Activated CD8-positive, alpha-beta T cell treated with anti-CD3 and anti-CD28 coated beads for 36 hours (primary cell): ENCODE measurements around the gene GRID2. TPM values are rescaled to one million over a fixed set of nuclear protein-coding genes. Genes with fewer than 3 reads are reported as not detected.

ENCODE experiments used
- ATAC-seq: fragments of 200-7000 bp; cut with Tn5 transposase; one replicate; pipeline ENCODE4 v1.10.0; 2021; ENCODE audit warnings: mild to moderate bottlenecking, moderate library complexity
- CTCF ChIA-PET: fragments of 350-600 bp; sonication (Branson Sonifier 250); formaldehyde crosslinking; loops from one replicate; lab custom pipeline; 2021; ENCODE audit warnings: antibody characterized with exemption; lab: Charles Lee
- POLR2A ChIA-PET: fragments of 350-600 bp; sonication (Branson Sonifier 250); formaldehyde crosslinking; loops from one replicate; lab custom pipeline; 2021; ENCODE audit warnings: antibody characterized with exemption; lab: Charles Lee
- DNase-seq: peaks from one replicate; pipeline ENCODE4 v3.0.0-alpha.2; 2020
- H3K27ac Mint-ChIP-seq: one replicate; pipeline ENCODE4 v1.8.0; 2021; ENCODE audit warnings: mild to moderate bottlenecking, mixed read lengths
- H3K27me3 Mint-ChIP-seq: one replicate; pipeline ENCODE4 v1.8.0; 2021; ENCODE audit warnings: mixed read lengths
- H3K36me3 Mint-ChIP-seq: one replicate; pipeline ENCODE4 v1.8.0; 2021; ENCODE audit warnings: low read depth, mixed read lengths
- H3K4me1 Mint-ChIP-seq: one replicate; pipeline ENCODE4 v1.8.0; 2021; ENCODE audit warnings: low read depth, mixed read lengths
- H3K4me3 Mint-ChIP-seq: one replicate; pipeline ENCODE4 v1.8.0; 2021; ENCODE audit warnings: mild to moderate bottlenecking, moderate library complexity, mixed read lengths
- H3K9me3 Mint-ChIP-seq: one replicate; pipeline ENCODE4 v1.8.0; 2021; ENCODE audit warnings: mixed read lengths
- intact Hi-C: fragments of 100-400 bp; cut with micrococcal nuclease; formaldehyde crosslinking; loops from one replicate; pipeline ENCODE4 v1.10.0; 2022
- total RNA-seq, 2 experiments: library from RNA; stranded (reverse); gene quantifications; one replicate each; pipeline ENCODE4 v1.2.3, GENCODE V29; 2021
- TF ChIP-seq, protein P1 (sequence below): fragments of 200-600 bp; IDR thresholded peaks from one replicate; pipeline ENCODE4 v1.8.0; 2022; ENCODE audit warnings: antibody characterized with exemption, mild to moderate bottlenecking

GRID2 gene
- total RNA-seq, 2 experiments from 2014 or later, result not detected

GRCh38 chr4:93431371-93431770 lies 1127.6 kb downstream of the GRID2 start:
- ChIA-PET CTCF (no interaction called here), POLR2A (no interaction called here)
- intact Hi-C loops, result no loop called here
- ATAC-seq, result no peak
- no peak for DNase-seq
- no peaks in the 10 kb centered on the region for H3K9me3 Mint-ChIP-seq
- no peak overlapping the region for H3K4me3 Mint-ChIP-seq
- H3K27me3 Mint-ChIP-seq, result no peaks in the 10 kb centered on the region
- TF ChIP-seq, protein P1, sequence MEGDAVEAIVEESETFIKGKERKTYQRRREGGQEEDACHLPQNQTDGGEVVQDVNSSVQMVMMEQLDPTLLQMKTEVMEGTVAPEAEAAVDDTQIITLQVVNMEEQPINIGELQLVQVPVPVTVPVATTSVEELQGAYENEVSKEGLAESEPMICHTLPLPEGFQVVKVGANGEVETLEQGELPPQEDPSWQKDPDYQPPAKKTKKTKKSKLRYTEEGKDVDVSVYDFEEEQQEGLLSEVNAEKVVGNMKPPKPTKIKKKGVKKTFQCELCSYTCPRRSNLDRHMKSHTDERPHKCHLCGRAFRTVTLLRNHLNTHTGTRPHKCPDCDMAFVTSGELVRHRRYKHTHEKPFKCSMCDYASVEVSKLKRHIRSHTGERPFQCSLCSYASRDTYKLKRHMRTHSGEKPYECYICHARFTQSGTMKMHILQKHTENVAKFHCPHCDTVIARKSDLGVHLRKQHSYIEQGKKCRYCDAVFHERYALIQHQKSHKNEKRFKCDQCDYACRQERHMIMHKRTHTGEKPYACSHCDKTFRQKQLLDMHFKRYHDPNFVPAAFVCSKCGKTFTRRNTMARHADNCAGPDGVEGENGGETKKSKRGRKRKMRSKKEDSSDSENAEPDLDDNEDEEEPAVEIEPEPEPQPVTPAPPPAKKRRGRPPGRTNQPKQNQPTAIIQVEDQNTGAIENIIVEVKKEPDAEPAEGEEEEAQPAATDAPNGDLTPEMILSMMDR, result no peak
- H3K27ac Mint-ChIP-seq, result no peak overlapping the region
- no peaks in the 10 kb centered on the region for H3K36me3 Mint-ChIP-seq
- no peaks in the 10 kb centered on the region for H3K4me1 Mint-ChIP-seq

- CTCF ChIA-PET, result no interaction called here
Measured at GRCh38 chr4:93433840-93434239, 1130.1 kb downstream of the GRID2 start.

GRCh38 chr4:93436000-93436626 lies 1132.3 kb downstream of the GRID2 start:
- no peaks in the 10 kb centered on the region for H3K4me1 Mint-ChIP-seq
- H3K27ac Mint-ChIP-seq, result no peak overlapping the region
- TF ChIP-seq, protein P1, result no peak
- no peak for DNase-seq
- no peak overlapping the region for H3K4me3 Mint-ChIP-seq
- intact Hi-C loops, result no loop called here
- peaks cover 4% of the 10 kb centered on the region for H3K9me3 Mint-ChIP-seq
- no peak for ATAC-seq
- H3K36me3 Mint-ChIP-seq, result no peaks in the 10 kb centered on the region
- no peaks in the 10 kb centered on the region for H3K27me3 Mint-ChIP-seq
- ChIA-PET POLR2A (no interaction called here), CTCF (interaction anchor here (1.2 kb wide), 1 partner anchor 7 kb away, joined by 3 read pairs; no protein-coding TSS in a partner anchor)

More at GRCh38 chr4:93433840-93434239, 1130.1 kb downstream of the GRID2 start:
- DNase-seq, result no peak
- H3K27ac Mint-ChIP-seq, result no peak overlapping the region
- H3K36me3 Mint-ChIP-seq, result no peaks in the 10 kb centered on the region
- H3K9me3 Mint-ChIP-seq, result no peaks in the 10 kb centered on the region
- TF ChIP-seq, protein P1, result no peak
- H3K27me3 Mint-ChIP-seq, result no peaks in the 10 kb centered on the region
- no peak for ATAC-seq
- H3K4me3 Mint-ChIP-seq, result no peak overlapping the region
- POLR2A ChIA-PET, result no interaction called here
- H3K4me1 Mint-ChIP-seq, result no peaks in the 10 kb centered on the region
- intact Hi-C loops, result no loop called here

GRCh38 chr4:93437991-93438390 lies 1134.2 kb downstream of the GRID2 start:
- Mint-ChIP-seq H3K36me3 (no peaks in the 10 kb centered on the region), H3K27me3 (no peaks in the 10 kb centered on the region), H3K4me3 (no peak overlapping the region), H3K4me1 (no peaks in the 10 kb centered on the region), H3K9me3 (peaks cover 4% of the 10 kb centered on the region), H3K27ac (no peak overlapping the region)
- ChIA-PET CTCF (no interaction called here), POLR2A (no interaction called here)
- intact Hi-C loops, result no loop called here
- no peak for DNase-seq
- TF ChIP-seq, protein P1, result no peak
- no peak for ATAC-seq

GRCh38 chr4:93444860-93445259 lies 1141.1 kb downstream of the GRID2 start:
- CTCF ChIA-PET, result no interaction called here

More at GRCh38 chr4:93444860-93445259, 1141.1 kb downstream of the GRID2 start:
- H3K27ac Mint-ChIP-seq, result no peak overlapping the region
- no peaks in the 10 kb centered on the region for H3K36me3 Mint-ChIP-seq
- TF ChIP-seq, protein P1, result no peak
- DNase-seq, result no peak
- POLR2A ChIA-PET, result no interaction called here
- intact Hi-C loops, result no loop called here
- peaks cover 6% of the 10 kb centered on the region for H3K9me3 Mint-ChIP-seq
- H3K27me3 Mint-ChIP-seq, result no peaks in the 10 kb centered on the region
- ATAC-seq, result no peak
- H3K4me3 Mint-ChIP-seq, result no peak overlapping the region
- no peaks in the 10 kb centered on the region for H3K4me1 Mint-ChIP-seq
